ENCODE results near the gene SRA1. TPM values are rescaled to one million over a fixed set of nuclear protein-coding genes. Genes with fewer than 3 reads are reported as not detected.

SRA1 gene
- total and polyA plus RNA-seq, 2 of the 13 experiments (the other 11 are each of a cell fraction or from before 2014, with no cell fraction given) = 14.2 to 32.8 TPM

DNA sequence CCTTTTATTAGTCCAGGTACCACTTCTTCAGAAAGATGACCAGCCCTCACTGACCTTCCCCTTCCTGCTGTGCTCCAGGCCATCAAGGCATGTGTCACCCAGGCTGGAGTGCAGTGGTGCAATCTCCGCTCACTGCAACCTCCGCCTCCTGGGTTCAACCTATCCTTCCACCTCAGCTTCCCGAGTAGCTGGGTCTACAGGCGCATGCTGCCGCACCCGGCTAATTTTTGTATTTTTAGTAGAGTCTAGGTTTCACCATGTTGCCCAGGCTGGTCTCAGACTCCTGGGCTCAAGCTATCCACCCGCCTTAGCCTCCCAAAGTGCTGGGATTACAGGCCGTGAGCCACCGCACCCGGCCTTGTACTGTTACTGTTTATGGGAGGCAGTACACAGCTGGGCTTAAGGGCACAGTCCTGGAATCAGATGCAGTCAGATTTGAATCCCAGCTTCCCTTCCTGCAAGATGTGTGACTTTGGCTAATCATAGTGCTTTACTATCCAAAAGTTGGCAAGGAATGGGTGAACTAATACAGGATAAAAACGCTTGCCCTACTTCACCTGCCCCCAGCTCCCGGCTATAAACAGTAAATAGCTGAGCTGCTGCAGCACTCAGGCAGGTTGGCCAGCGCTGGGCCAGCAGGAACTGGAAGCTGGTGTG, 10.3 kb downstream of the SRA1 start (continued):
- TF ChIP-seq ZNF281 (CRISPR knock-in tag; IDR thresholded peaks at IDR 0.05; ENCODE audit: borderline replicate concordance) (0 out of 2 replicates have a peak, but pooled peaks have one; percentile 6), ZNF660 (CRISPR knock-in tag; IDR thresholded peaks at IDR 0.05; ENCODE audit: borderline replicate concordance, low read depth) (no peak), ZNF614 (CRISPR knock-in tag; IDR thresholded peaks at IDR 0.05; ENCODE audit: borderline replicate concordance) (no peak), MAZ (IDR thresholded peaks at IDR 0.05; ENCODE audit: borderline replicate concordance, low read depth, low read length) (no peak), MAZ (CRISPR knock-in tag; IDR thresholded peaks at IDR 0.05; ENCODE audit: low read depth) (no peak; the same call in 1 of the 2 replicates), ARNTL (CRISPR knock-in tag; IDR thresholded peaks at IDR 0.05) (no peak; the same call in 1 of the 2 replicates), ZBTB8A (CRISPR knock-in tag; IDR thresholded peaks at IDR 0.05; ENCODE audit: borderline replicate concordance, low read depth) (no peak), ZNF891 (CRISPR knock-in tag; IDR thresholded peaks at IDR 0.05) (no peak), SP4 (CRISPR knock-in tag; IDR thresholded peaks at IDR 0.05) (no peak), IKZF1 (IDR thresholded peaks at IDR 0.05) (no peak), HMGA1 (CRISPR knock-in tag; conservative IDR thresholded peaks at IDR 0.05) (no peak), ARNT2 (CRISPR knock-in tag; IDR thresholded peaks at IDR 0.05; ENCODE audit: low read depth) (no peak)
- TF ChIP-seq, protein P1, sequence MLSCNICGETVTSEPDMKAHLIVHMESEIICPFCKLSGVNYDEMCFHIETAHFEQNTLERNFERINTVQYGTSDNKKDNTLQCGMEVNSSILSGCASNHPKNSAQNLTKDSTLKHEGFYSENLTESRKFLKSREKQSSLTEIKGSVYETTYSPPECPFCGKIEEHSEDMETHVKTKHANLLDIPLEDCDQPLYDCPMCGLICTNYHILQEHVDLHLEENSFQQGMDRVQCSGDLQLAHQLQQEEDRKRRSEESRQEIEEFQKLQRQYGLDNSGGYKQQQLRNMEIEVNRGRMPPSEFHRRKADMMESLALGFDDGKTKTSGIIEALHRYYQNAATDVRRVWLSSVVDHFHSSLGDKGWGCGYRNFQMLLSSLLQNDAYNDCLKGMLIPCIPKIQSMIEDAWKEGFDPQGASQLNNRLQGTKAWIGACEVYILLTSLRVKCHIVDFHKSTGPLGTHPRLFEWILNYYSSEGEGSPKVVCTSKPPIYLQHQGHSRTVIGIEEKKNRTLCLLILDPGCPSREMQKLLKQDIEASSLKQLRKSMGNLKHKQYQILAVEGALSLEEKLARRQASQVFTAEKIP (CRISPR knock-in tag; IDR thresholded peaks at IDR 0.05; ENCODE audit: borderline replicate concordance) = no peak
- TF ChIP-seq, protein P2, sequence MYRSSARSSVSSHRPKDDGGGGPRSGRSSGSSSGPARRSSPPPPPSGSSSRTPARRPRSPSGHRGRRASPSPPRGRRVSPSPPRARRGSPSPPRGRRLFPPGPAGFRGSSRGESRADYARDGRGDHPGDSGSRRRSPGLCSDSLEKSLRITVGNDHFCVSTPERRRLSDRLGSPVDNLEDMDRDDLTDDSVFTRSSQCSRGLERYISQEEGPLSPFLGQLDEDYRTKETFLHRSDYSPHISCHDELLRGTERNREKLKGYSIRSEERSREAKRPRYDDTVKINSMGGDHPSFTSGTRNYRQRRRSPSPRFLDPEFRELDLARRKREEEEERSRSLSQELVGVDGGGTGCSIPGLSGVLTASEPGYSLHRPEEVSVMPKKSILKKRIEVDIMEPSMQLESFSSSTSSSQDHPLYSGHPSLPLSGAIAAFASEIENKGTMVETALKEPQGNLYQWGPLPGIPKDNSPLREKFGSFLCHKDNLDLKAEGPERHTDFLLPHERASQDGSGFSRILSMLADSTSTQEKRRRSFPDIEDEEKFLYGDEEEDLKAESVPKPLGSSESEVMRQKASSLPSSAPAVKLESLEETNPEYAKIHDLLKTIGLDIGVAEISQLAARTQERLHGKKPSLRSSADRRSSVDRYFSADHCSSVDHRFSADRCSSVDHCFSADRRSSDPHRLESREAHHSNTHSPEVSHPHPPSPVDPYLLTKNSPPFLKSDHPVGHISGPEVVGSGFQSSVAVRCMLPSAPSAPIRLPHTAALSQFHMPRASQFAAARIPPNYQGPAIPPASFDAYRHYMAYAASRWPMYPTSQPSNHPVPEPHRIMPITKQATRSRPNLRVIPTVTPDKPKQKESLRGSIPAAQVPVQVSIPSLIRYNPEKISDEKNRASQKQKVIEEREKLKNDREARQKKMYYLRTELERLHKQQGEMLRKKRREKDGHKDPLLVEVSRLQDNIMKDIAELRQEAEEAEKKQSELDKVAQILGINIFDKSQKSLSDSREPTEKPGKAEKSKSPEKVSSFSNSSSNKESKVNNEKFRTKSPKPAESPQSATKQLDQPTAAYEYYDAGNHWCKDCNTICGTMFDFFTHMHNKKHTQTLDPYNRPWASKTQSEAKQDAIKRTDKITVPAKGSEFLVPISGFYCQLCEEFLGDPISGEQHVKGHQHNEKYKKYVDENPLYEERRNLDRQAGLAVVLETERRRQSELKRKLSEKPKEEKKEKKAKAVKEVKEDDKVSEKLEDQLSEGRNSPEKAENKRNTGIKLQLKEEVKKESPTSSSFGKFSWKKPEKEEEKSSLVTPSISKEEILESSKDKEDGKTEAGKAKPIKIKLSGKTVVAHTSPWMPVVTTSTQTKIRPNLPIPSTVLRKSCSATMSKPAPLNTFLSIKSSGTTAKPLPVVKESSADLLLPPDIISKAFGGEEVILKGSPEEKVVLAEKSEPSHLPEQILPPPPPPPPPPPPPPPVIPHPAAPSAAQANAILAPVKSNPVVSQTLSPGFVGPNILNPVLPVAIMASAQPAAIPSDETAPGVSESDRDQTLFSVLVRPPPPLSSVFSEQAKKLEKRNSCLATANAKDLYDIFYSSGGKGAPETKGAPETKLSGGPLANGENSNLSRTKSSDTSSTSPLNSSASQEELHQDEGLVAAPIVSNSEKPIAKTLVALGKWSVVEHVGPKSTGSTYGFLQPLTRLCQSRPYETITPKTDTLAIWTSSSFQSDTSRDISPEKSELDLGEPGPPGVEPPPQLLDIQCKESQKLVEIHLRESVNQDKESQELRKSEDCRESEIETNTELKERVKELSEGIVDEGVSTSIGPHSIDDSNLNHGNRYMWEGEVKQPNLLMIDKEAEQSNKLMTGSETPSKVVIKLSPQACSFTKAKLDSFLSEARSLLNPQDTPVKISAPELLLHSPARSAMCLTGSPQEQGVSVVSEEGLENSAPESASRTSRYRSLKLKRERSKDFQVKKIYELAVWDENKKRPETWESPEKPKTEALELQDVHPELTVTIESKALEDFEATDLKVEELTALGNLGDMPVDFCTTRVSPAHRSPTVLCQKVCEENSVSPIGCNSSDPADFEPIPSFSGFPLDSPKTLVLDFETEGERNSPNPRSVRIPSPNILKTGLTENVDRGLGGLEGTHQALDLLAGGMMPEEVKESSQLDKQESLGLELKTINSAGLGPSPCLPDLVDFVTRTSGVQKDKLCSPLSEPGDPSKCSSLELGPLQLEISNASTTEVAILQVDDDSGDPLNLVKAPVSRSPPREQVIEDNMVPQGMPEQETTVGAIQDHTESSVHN (CRISPR knock-in tag; IDR thresholded peaks at IDR 0.05) = peak; percentile 77; the same call in 1 of the 2 replicates

Measured in HepG2 (cell line).